Adrenal gland (tissue), 5 donors: Measurements from ENCODE around the gene HOXA6.

ENCODE experiments used
- CTCF ChIP-seq, 6 experiments: fragments of 450-650 bp in 4 of 6; fragments of 200-600 bp in 2 of 6; sonication (generic) in 1 of 6; IDR thresholded peaks; 1 replicate in 5 of 6; 2 replicates in 1 of 6; pipeline versions ENCODE4 v1.5.1 to v1.8.0; 2016 to 2021; ENCODE audit warnings: antibody characterized with exemption in 6 of 6, mild to moderate bottlenecking in 2 of 6, moderate library complexity in 1 of 6
- POLR2A ChIP-seq, 2 donors: fragments of 450-650 bp; IDR thresholded peaks; one replicate each; pipeline ENCODE4 v1.6.1; 2017; ENCODE audit warnings: antibody characterized with exemption in 2 of 2, mild to moderate bottlenecking in 2 of 2, moderate library complexity in 1 of 2
- donor health status: DM: no; HTN: no; CAD: no.

DNA sequence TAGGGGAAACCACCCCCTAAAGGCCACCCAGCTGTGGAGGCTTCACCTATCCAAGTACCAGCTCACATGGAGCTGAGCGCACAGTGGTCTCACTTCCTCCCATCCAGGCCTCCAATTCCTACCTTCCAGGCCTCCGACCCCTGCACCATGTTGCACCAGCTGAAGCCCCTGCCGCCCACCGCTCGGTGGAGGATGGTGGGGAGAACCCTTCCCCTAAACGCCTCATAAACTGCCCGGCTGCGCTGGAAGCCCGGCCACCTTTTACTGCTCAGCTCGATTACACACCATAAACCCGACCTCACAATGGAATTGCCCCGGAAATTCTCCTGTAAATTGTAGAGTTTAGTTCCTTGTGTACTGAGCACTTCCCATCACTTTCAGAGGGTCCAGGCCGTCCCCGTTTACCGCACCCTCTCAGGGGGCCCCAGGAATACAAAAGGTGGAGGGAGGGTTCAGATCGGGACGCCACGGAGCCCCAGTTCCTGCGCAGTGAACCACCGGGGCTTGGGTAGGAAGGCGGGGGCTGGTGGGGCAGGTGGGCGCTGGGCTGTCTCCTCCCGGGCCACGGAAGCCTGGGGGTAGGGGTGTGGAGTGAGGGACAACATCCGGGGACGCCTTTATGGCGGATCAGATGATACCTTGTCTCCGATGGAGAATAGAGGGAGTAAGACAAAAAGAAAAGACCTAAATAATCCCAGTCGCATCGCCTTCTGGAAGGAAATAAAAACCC, 10.3 kb upstream of the HOXA6 start:
- TF ChIP-seq POLR2A (IDR thresholded peaks at IDR 0.05), result no peak
- TF ChIP-seq CTCF (IDR thresholded peaks at IDR 0.05), result no peak
